Measurements from ENCODE around the gene KCNQ1.
A peak's percentile ranks its signal among the peaks of the same experiment; 100 is the strongest.

Gene KCNQ1

GRCh38 chr11:2559527-2560311 is 114.9 kb downstream of the KCNQ1 start:
- ChIA-PET CTCF (interaction anchor here (1.4 kb wide), 1 partner anchor 25 kb away, joined by 3 read pairs; no protein-coding TSS in a partner anchor), POLR2A (no interaction called here)
- 76% methylated on average over 18 of the region's 28 CpGs for WGBS (ENCODE audit: insufficient coverage)
- Histone ChIP-seq H3K27ac (ENCODE audit: insufficient read depth in 1 of 2, low read depth in 1 of 2, low read length in 2 of 2, poor library complexity in 1 of 2, severe bottlenecking in 2 of 2) (no peak overlapping the region), H3K4me1 (ENCODE audit: control extremely low read depth in 1 of 4, control insufficient read depth in 4 of 4, insufficient read depth in 4 of 4, low read length in 3 of 4) (peaks cover 0 to 13% (median 8%) of the 10 kb centered on the region in 4 experiments), H3K4me3 (ENCODE audit: control insufficient read depth in 1 of 7, extremely low read depth in 1 of 7, insufficient read depth in 4 of 7, low read depth in 2 of 7, low read length in 6 of 7) (peak overlapping the region in 1 of 7 experiments; percentile 19), H3K27me3 (replicated peaks in 2 of 5; ENCODE audit: control insufficient read depth in 4 of 5, insufficient read depth in 5 of 5, low read length in 4 of 5) (no peaks in the 10 kb centered on the region), H3K9me3 (ENCODE audit: control extremely low read depth in 1 of 5, control insufficient read depth in 4 of 5, insufficient read depth in 2 of 5, low read depth in 1 of 5, low read length in 4 of 5) (peaks cover 0 to 6% (median 0%) of the 10 kb centered on the region in 5 experiments), H3K36me3 (ENCODE audit: control insufficient read depth in 4 of 4, insufficient read depth in 4 of 4, low read length in 3 of 4) (no peaks in the 10 kb centered on the region)
- no peak for DNase-seq

- ChIA-PET CTCF (no interaction called here), POLR2A (no interaction called here)
- Histone ChIP-seq H3K27ac (ENCODE audit: insufficient read depth in 1 of 2, low read depth in 1 of 2, low read length in 2 of 2, poor library complexity in 1 of 2, severe bottlenecking in 2 of 2) (no peak overlapping the region), H3K36me3 (ENCODE audit: control insufficient read depth in 4 of 4, insufficient read depth in 4 of 4, low read length in 3 of 4) (no peaks in the 10 kb centered on the region), H3K27me3 (replicated peaks in 2 of 5; ENCODE audit: control insufficient read depth in 4 of 5, insufficient read depth in 5 of 5, low read length in 4 of 5) (no peaks in the 10 kb centered on the region), H3K9me3 (ENCODE audit: control extremely low read depth in 1 of 5, control insufficient read depth in 4 of 5, insufficient read depth in 2 of 5, low read depth in 1 of 5, low read length in 4 of 5) (peaks cover 0 to 6% (median 0%) of the 10 kb centered on the region in 5 experiments), H3K4me1 (ENCODE audit: control extremely low read depth in 1 of 4, control insufficient read depth in 4 of 4, insufficient read depth in 4 of 4, low read length in 3 of 4) (peaks cover 0 to 13% (median 8%) of the 10 kb centered on the region in 4 experiments), H3K4me3 (ENCODE audit: control insufficient read depth in 1 of 7, extremely low read depth in 1 of 7, insufficient read depth in 4 of 7, low read depth in 2 of 7, low read length in 6 of 7) (no peak overlapping the region)
- 98% methylated on average over 19 of the region's 27 CpGs for WGBS (ENCODE audit: insufficient coverage)
- no peak for DNase-seq
Observed at GRCh38 chr11:2561696-2562581, 117.1 kb downstream of the KCNQ1 start.

- POLR2A ChIA-PET = no interaction called here
- H3K27me3 ChIP-seq (replicated peaks in 2 of 5; ENCODE audit: control insufficient read depth in 4 of 5, insufficient read depth in 5 of 5, low read length in 4 of 5) = no peaks in the 10 kb centered on the region
- H3K27ac ChIP-seq (ENCODE audit: insufficient read depth in 1 of 2, low read depth in 1 of 2, low read length in 2 of 2, poor library complexity in 1 of 2, severe bottlenecking in 2 of 2) = no peak overlapping the region
- no peak overlapping the region for H3K4me3 ChIP-seq (ENCODE audit: control insufficient read depth in 1 of 7, extremely low read depth in 1 of 7, insufficient read depth in 4 of 7, low read depth in 2 of 7, low read length in 6 of 7)
- no peaks in the 10 kb centered on the region for H3K36me3 ChIP-seq (ENCODE audit: control insufficient read depth in 4 of 4, insufficient read depth in 4 of 4, low read length in 3 of 4)
- WGBS (ENCODE audit: insufficient coverage) = 90% methylated on average over 6 of the region's 6 CpGs
- CTCF ChIA-PET = no interaction called here
- H3K4me1 ChIP-seq (ENCODE audit: control extremely low read depth in 1 of 4, control insufficient read depth in 4 of 4, insufficient read depth in 4 of 4, low read length in 3 of 4) = peaks cover 0 to 13% (median 8%) of the 10 kb centered on the region in 4 experiments
- H3K9me3 ChIP-seq (ENCODE audit: control extremely low read depth in 1 of 5, control insufficient read depth in 4 of 5, insufficient read depth in 2 of 5, low read depth in 1 of 5, low read length in 4 of 5) = no peaks in the 10 kb centered on the region
- no peak for DNase-seq
Observed at GRCh38 chr11:2562890-2563212, 118.0 kb downstream of the KCNQ1 start.

GRCh38 chr11:2563213-2564007 is 118.6 kb downstream of the KCNQ1 start:
- CTCF ChIA-PET = interaction anchor here (1.2 to 1.3 kb wide), 2 partner anchors 13 to 328 kb away, joined by 3 to 4 read pairs; no protein-coding TSS in a partner anchor
- no peaks in the 10 kb centered on the region for H3K27me3 ChIP-seq (replicated peaks in 2 of 5; ENCODE audit: control insufficient read depth in 4 of 5, insufficient read depth in 5 of 5, low read length in 4 of 5)
- H3K4me3 ChIP-seq (ENCODE audit: control insufficient read depth in 1 of 7, extremely low read depth in 1 of 7, insufficient read depth in 4 of 7, low read depth in 2 of 7, low read length in 6 of 7) = no peak overlapping the region
- POLR2A ChIA-PET = no interaction called here
- H3K27ac ChIP-seq (ENCODE audit: insufficient read depth in 1 of 2, low read depth in 1 of 2, low read length in 2 of 2, poor library complexity in 1 of 2, severe bottlenecking in 2 of 2) = no peak overlapping the region
- H3K9me3 ChIP-seq (ENCODE audit: control extremely low read depth in 1 of 5, control insufficient read depth in 4 of 5, insufficient read depth in 2 of 5, low read depth in 1 of 5, low read length in 4 of 5) = no peaks in the 10 kb centered on the region
- no peaks in the 10 kb centered on the region for H3K36me3 ChIP-seq (ENCODE audit: control insufficient read depth in 4 of 4, insufficient read depth in 4 of 4, low read length in 3 of 4)
- DNase-seq = no peak
- 95% methylated on average over 26 of the region's 28 CpGs for WGBS (ENCODE audit: insufficient coverage)
- H3K4me1 ChIP-seq (ENCODE audit: control extremely low read depth in 1 of 4, control insufficient read depth in 4 of 4, insufficient read depth in 4 of 4, low read length in 3 of 4) = peaks cover 0 to 13% (median 8%) of the 10 kb centered on the region in 4 experiments

- 93% methylated on average over 13 of the region's 14 CpGs for WGBS (ENCODE audit: insufficient coverage)
- no peak overlapping the region for H3K27ac ChIP-seq (ENCODE audit: insufficient read depth in 1 of 2, low read depth in 1 of 2, low read length in 2 of 2, poor library complexity in 1 of 2, severe bottlenecking in 2 of 2)
- H3K4me1 ChIP-seq (ENCODE audit: control extremely low read depth in 1 of 4, control insufficient read depth in 4 of 4, insufficient read depth in 4 of 4, low read length in 3 of 4) = peaks cover 0 to 13% (median 8%) of the 10 kb centered on the region in 4 experiments
- no peaks in the 10 kb centered on the region for H3K9me3 ChIP-seq (ENCODE audit: control extremely low read depth in 1 of 5, control insufficient read depth in 4 of 5, insufficient read depth in 2 of 5, low read depth in 1 of 5, low read length in 4 of 5)
- no peaks in the 10 kb centered on the region for H3K36me3 ChIP-seq (ENCODE audit: control insufficient read depth in 4 of 4, insufficient read depth in 4 of 4, low read length in 3 of 4)
- H3K27me3 ChIP-seq (replicated peaks in 2 of 5; ENCODE audit: control insufficient read depth in 4 of 5, insufficient read depth in 5 of 5, low read length in 4 of 5) = no peaks in the 10 kb centered on the region
- no peak overlapping the region for H3K4me3 ChIP-seq (ENCODE audit: control insufficient read depth in 1 of 7, extremely low read depth in 1 of 7, insufficient read depth in 4 of 7, low read depth in 2 of 7, low read length in 6 of 7)
- DNase-seq = no peak
- ChIA-PET CTCF (interaction anchor here (1.2 to 1.3 kb wide), 2 partner anchors 12 to 327 kb away, joined by 3 to 4 read pairs; no protein-coding TSS in a partner anchor), POLR2A (no interaction called here)
Observed at GRCh38 chr11:2564008-2564530, 119.3 kb downstream of the KCNQ1 start.

GRCh38 chr11:2564588-2565425 is 120.0 kb downstream of the KCNQ1 start:
- Histone ChIP-seq H3K4me1 (ENCODE audit: control extremely low read depth in 1 of 4, control insufficient read depth in 4 of 4, insufficient read depth in 4 of 4, low read length in 3 of 4) (peaks cover 0 to 7% (median 2%) of the 10 kb centered on the region in 4 experiments), H3K27me3 (replicated peaks in 2 of 5; ENCODE audit: control insufficient read depth in 4 of 5, insufficient read depth in 5 of 5, low read length in 4 of 5) (no peaks in the 10 kb centered on the region), H3K9me3 (ENCODE audit: control extremely low read depth in 1 of 5, control insufficient read depth in 4 of 5, insufficient read depth in 2 of 5, low read depth in 1 of 5, low read length in 4 of 5) (no peaks in the 10 kb centered on the region), H3K4me3 (ENCODE audit: control insufficient read depth in 1 of 7, extremely low read depth in 1 of 7, insufficient read depth in 4 of 7, low read depth in 2 of 7, low read length in 6 of 7) (no peak overlapping the region), H3K27ac (ENCODE audit: insufficient read depth in 1 of 2, low read depth in 1 of 2, low read length in 2 of 2, poor library complexity in 1 of 2, severe bottlenecking in 2 of 2) (no peak overlapping the region), H3K36me3 (ENCODE audit: control insufficient read depth in 4 of 4, insufficient read depth in 4 of 4, low read length in 3 of 4) (no peaks in the 10 kb centered on the region)
- DNase-seq = no peak
- POLR2A ChIA-PET = no interaction called here
- 91% methylated on average over 10 of the region's 16 CpGs for WGBS (ENCODE audit: insufficient coverage)
- CTCF ChIA-PET = interaction anchor here (1.2 to 1.3 kb wide), 2 partner anchors 12 to 327 kb away, joined by 3 to 4 read pairs; no protein-coding TSS in a partner anchor

All from common myeloid progenitor, CD34-positive (primary cell).